ENCODE data around the gene MICALL1.

The MICALL1 gene

GRCh38 chr22:37985050-37985585, 79.0 kb downstream of the MICALL1 start:
- no peak overlapping the region for H3K27ac ChIP-seq (replicated peaks)
- no peak for DNase-seq (ENCODE audit: low read depth in 1 of 2, low spot score in 1 of 2)
- no peaks in the 10 kb centered on the region for H3K27me3 ChIP-seq (ENCODE audit: insufficient read depth, poor library complexity, severe bottlenecking)
- TF ChIP-seq GABPA (IDR thresholded peaks at IDR 0.05; ENCODE audit: low read depth), result no peak
- TF ChIP-seq POLR2AphosphoS5 (IDR thresholded peaks at IDR 0.05; ENCODE audit: low read depth), result no peak
- TF ChIP-seq SPI1 (IDR thresholded peaks at IDR 0.05; ENCODE audit: borderline replicate concordance, low read depth), result no peak
- no peak for TF ChIP-seq CTCF (IDR thresholded peaks at IDR 0.05; ENCODE audit: insufficient read depth, low read length)
- TF ChIP-seq REST (IDR thresholded peaks at IDR 0.05; ENCODE audit: insufficient replicate concordance, low read depth), result no peak
- H3K4me3 ChIP-seq (replicated peaks; ENCODE audit: insufficient read depth, low read length), result no peak overlapping the region

GRCh38 chr22:37985751-37986281, 79.7 kb downstream of the MICALL1 start:
- Histone ChIP-seq H3K27me3 (ENCODE audit: insufficient read depth, poor library complexity, severe bottlenecking) (no peaks in the 10 kb centered on the region), H3K27ac (replicated peaks) (no peak overlapping the region), H3K4me3 (replicated peaks; ENCODE audit: insufficient read depth, low read length) (no peak overlapping the region)
- no peak for DNase-seq (ENCODE audit: low read depth in 1 of 2, low spot score in 1 of 2)
- no peak for TF ChIP-seq POLR2AphosphoS5 (IDR thresholded peaks at IDR 0.05; ENCODE audit: low read depth)
- TF ChIP-seq SPI1 (IDR thresholded peaks at IDR 0.05; ENCODE audit: borderline replicate concordance, low read depth), result no peak

- Histone ChIP-seq H3K27me3 (ENCODE audit: insufficient read depth, poor library complexity, severe bottlenecking) (no peaks in the 10 kb centered on the region), H3K4me3 (replicated peaks; ENCODE audit: insufficient read depth, low read length) (no peak overlapping the region), H3K27ac (replicated peaks) (no peak overlapping the region)
- TF ChIP-seq POLR2AphosphoS5 (IDR thresholded peaks at IDR 0.05; ENCODE audit: low read depth), result no peak
- TF ChIP-seq CTCF (IDR thresholded peaks at IDR 0.05; ENCODE audit: insufficient read depth, low read length), result no peak
- no peak for TF ChIP-seq SPI1 (IDR thresholded peaks at IDR 0.05; ENCODE audit: borderline replicate concordance, low read depth)
- no peak for TF ChIP-seq REST (IDR thresholded peaks at IDR 0.05; ENCODE audit: insufficient replicate concordance, low read depth)
- TF ChIP-seq GABPA (IDR thresholded peaks at IDR 0.05; ENCODE audit: low read depth), result no peak
- DNase-seq (ENCODE audit: low read depth in 1 of 2, low spot score in 1 of 2), result no peak
Observed at GRCh38 chr22:37986371-37986770, 80.3 kb downstream of the MICALL1 start.

- TF ChIP-seq GABPA (IDR thresholded peaks at IDR 0.05; ENCODE audit: low read depth), result no peak
- no peak for TF ChIP-seq SPI1 (IDR thresholded peaks at IDR 0.05; ENCODE audit: borderline replicate concordance, low read depth)
- no peak for TF ChIP-seq POLR2AphosphoS5 (IDR thresholded peaks at IDR 0.05; ENCODE audit: low read depth)
- no peak for TF ChIP-seq REST (IDR thresholded peaks at IDR 0.05; ENCODE audit: insufficient replicate concordance, low read depth)
- no peak for TF ChIP-seq CTCF (IDR thresholded peaks at IDR 0.05; ENCODE audit: insufficient read depth, low read length)
- DNase-seq (ENCODE audit: low read depth in 1 of 2, low spot score in 1 of 2), result no peak
- Histone ChIP-seq H3K27ac (replicated peaks) (no peak overlapping the region), H3K27me3 (ENCODE audit: insufficient read depth, poor library complexity, severe bottlenecking) (no peaks in the 10 kb centered on the region), H3K4me3 (replicated peaks; ENCODE audit: insufficient read depth, low read length) (no peak overlapping the region)
Observed at GRCh38 chr22:37989146-37990045, 83.3 kb downstream of the MICALL1 start.

All from HL-60 (cell line).